BE2C (cell line): ENCODE data around the gene ELF5.

Experiments
- DNase-seq: peaks from one replicate; pipeline ENCODE4 v3.0.0-alpha.2; 2020
- H3K27me3 ChIP-seq: fragments of 250-450 bp; sonication (Bioruptor Pico); 2 replicates; pipeline ENCODE4 v1.5.1; 2020; ENCODE audit warnings: mild to moderate bottlenecking
- H3K36me3 ChIP-seq: fragments of 250-450 bp; sonication (Bioruptor Pico); 2 replicates; pipeline ENCODE4 v1.5.1; 2020; ENCODE audit warnings: mild to moderate bottlenecking
- H3K4me1 ChIP-seq: fragments of 250-450 bp; sonication (Bioruptor Pico); 2 replicates; pipeline ENCODE4 v1.5.1; 2020
- H3K4me3 ChIP-seq: 2 replicates; pipeline ENCODE4 v1.5.1; 2011; ENCODE audit warnings: low read depth, low read length
- H3K9me3 ChIP-seq: fragments of 250-450 bp; sonication (Bioruptor Pico); 2 replicates; pipeline ENCODE4 v1.5.1; 2020
- TF ChIP-seq, protein P1 (sequence below): IDR thresholded peaks from 2 replicates; pipeline ENCODE4 v1.5.1; 2012; ENCODE audit warnings: mild to moderate bottlenecking, low read depth, low read length

The ELF5 gene

DNA sequence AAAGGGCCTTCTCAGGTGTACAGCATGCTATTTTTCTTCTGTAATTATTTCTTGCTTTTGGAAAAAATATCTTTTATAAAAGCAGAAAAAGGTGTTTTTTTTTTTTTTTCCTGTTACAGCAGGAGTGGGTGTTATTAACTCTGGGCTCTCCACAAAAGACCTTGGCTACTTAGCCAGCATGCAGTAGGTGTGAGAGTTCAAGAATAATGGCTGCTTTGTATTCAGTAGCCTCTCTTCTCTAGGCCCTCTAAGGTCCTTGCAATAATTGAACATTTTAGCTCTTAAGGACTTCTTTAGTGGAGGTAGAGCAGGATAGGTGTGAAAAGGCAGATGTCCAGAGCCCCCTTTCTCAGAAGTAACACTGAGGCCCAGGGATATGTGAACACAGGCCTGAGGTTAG is 3.4 kb downstream of the ELF5 start:
- TF ChIP-seq, protein P1, sequence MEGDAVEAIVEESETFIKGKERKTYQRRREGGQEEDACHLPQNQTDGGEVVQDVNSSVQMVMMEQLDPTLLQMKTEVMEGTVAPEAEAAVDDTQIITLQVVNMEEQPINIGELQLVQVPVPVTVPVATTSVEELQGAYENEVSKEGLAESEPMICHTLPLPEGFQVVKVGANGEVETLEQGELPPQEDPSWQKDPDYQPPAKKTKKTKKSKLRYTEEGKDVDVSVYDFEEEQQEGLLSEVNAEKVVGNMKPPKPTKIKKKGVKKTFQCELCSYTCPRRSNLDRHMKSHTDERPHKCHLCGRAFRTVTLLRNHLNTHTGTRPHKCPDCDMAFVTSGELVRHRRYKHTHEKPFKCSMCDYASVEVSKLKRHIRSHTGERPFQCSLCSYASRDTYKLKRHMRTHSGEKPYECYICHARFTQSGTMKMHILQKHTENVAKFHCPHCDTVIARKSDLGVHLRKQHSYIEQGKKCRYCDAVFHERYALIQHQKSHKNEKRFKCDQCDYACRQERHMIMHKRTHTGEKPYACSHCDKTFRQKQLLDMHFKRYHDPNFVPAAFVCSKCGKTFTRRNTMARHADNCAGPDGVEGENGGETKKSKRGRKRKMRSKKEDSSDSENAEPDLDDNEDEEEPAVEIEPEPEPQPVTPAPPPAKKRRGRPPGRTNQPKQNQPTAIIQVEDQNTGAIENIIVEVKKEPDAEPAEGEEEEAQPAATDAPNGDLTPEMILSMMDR, result no peak
- no peak for DNase-seq
- Histone ChIP-seq H3K36me3 (no peaks in the 10 kb centered on the region), H3K9me3 (no peaks in the 10 kb centered on the region), H3K27me3 (no peaks in the 10 kb centered on the region), H3K4me1 (no peaks in the 10 kb centered on the region), H3K4me3 (no peak overlapping the region)

DNA sequence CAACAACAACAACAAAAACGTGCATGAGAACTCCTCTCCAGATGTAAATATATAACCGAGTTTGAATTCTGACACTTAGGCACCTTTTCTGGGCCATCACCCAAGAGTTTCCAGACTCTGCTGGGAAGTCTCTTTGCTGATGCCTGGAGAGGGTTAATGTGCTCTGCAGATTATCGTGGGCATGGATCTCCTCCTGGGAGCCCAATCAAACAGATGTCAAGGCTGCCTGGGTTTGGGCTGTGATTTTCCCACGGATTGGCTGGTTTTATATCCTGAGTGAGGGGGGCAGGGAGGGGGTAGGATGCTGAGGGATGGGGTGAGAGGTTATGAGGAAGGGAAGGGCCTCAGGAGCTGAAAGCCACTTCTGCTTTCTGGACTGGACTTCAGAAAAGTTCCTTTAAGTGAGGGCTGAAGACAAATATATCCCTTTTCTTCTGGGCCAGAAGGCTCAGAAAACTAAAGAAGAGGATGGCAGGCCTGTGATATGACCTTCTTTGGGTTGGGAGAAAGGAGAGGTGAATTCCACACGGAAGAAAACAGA is 4.2 kb downstream of the ELF5 start:
- Histone ChIP-seq H3K4me3 (no peak overlapping the region), H3K4me1 (no peaks in the 10 kb centered on the region), H3K36me3 (no peaks in the 10 kb centered on the region), H3K27me3 (no peaks in the 10 kb centered on the region), H3K9me3 (no peaks in the 10 kb centered on the region)
- DNase-seq, result no peak
- TF ChIP-seq, protein P1, result no peak

DNA sequence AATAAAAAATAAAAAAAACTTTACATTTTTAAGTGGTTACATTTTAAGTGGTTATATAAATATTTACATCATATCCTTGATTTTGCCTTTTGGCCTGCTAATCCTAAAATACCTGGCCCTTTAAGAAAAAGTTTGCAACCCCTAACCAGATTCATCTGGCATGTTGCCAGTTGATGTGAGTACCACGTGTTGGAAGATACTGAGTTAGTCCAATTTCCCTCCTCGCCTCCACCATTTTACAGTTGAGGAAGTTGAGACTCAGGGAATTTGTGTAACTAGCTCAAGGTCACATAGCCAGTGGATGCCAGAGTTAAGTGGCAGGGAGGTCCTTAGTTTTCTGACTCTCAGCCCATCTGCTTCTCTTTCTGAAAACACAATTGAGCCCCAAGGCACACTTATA is 5.1 kb downstream of the ELF5 start:
- Histone ChIP-seq H3K4me3 (no peak overlapping the region), H3K27me3 (no peaks in the 10 kb centered on the region), H3K36me3 (no peaks in the 10 kb centered on the region), H3K4me1 (no peaks in the 10 kb centered on the region), H3K9me3 (no peaks in the 10 kb centered on the region)
- TF ChIP-seq, protein P1, result no peak
- DNase-seq, result no peak

DNA sequence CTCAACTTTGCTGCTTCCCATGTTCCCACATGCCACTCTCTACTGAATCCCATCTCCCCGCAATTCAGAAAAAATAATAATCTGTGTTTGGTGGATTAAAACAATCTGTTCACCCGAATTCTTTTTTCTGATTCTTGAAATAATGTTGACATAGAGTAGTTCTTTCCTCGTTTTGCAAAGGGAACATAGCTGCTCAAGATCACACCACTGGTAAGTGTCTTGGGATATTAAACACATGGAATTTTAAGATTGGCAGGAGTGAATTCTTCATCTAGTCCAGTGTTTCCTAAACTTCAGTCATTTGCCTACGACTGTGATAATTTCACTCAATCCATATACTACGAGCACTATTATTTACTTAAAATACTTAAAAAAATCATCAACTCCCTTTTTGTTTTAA is 6.0 kb downstream of the ELF5 start:
- no peaks in the 10 kb centered on the region for H3K9me3 ChIP-seq
- DNase-seq, result no peak
- TF ChIP-seq, protein P1, result no peak
- H3K4me1 ChIP-seq, result no peaks in the 10 kb centered on the region
- no peak overlapping the region for H3K4me3 ChIP-seq
- H3K27me3 ChIP-seq, result no peaks in the 10 kb centered on the region
- H3K36me3 ChIP-seq, result no peaks in the 10 kb centered on the region

DNA sequence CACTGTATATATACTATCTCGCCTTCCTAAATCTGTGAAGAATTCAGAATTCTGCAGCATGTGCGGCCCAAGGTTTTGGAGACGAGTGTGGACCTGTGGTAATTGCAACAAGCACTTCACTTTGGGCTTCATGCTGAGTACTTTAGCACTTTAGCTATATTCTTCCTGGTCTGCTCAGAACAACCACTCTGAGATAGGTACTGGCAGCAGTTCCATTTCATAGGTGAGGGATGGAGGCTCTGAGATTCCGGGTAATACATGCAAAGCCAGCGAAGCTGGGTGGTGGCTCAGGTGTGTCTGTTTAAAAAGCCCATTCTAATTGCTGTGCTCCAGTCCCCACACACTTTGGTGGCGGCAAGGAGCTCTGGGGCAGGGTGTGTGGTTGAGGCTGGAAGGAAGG is 6.4 kb downstream of the ELF5 start:
- DNase-seq, result no peak
- H3K4me1 ChIP-seq, result no peaks in the 10 kb centered on the region
- no peaks in the 10 kb centered on the region for H3K27me3 ChIP-seq
- no peak overlapping the region for H3K4me3 ChIP-seq
- no peaks in the 10 kb centered on the region for H3K36me3 ChIP-seq
- TF ChIP-seq, protein P1, result no peak
- H3K9me3 ChIP-seq, result no peaks in the 10 kb centered on the region

DNA sequence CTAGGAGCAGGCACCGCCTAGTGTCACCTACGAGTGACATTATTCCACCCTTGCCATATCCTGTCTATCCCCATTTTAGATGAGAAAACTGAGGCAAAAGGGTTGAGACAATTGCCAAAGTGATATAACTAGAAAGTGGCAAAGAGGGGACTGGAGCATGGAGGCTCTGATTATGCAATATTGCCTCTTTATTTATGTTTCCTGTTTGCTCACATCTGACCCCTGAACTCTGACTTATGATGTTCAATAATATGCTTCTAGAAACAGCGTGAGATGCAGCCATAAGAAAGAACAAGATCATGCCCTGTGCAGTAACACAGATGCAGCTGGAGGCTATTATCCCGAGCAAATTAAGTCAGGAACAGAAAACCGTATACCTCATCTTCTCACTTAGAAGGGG is 7.7 kb downstream of the ELF5 start:
- H3K36me3 ChIP-seq, result no peaks in the 10 kb centered on the region
- DNase-seq, result no peak
- no peaks in the 10 kb centered on the region for H3K9me3 ChIP-seq
- TF ChIP-seq, protein P1, result no peak
- no peaks in the 10 kb centered on the region for H3K4me1 ChIP-seq
- no peaks in the 10 kb centered on the region for H3K27me3 ChIP-seq
- H3K4me3 ChIP-seq, result no peak overlapping the region
